A549 (cell line): ENCODE results near the gene UNC5C. TPM values are rescaled to one million over a fixed set of nuclear protein-coding genes. Genes with fewer than 3 reads are reported as not detected.

Experiments
- ATAC-seq, 2 experiments: fragments of 200-7000 bp in 1 of 2; fragments of >200 bp in 1 of 2; cut with Nextera tagmentation in 1 of 2; cut with Tn5 transposase in 1 of 2; 3 replicates each; pipeline versions ENCODE4 v1.8.0 to v1.9.1; 2018 to 2020; ENCODE audit warnings: mild to moderate bottlenecking in 1 of 2, moderate library complexity in 1 of 2
- CTCF ChIA-PET: fragments of 300-600 bp; sonication (Branson Sonifier 250); formaldehyde crosslinking; extraction: SDS; loops from one replicate; lab custom pipeline; 2021; ENCODE audit warnings: antibody characterized with exemption, inconsistent platforms; lab: Yijun Ruan, JAX
- POLR2A ChIA-PET: fragments of 350-600 bp; formaldehyde crosslinking; extraction: SDS; loops from one replicate; lab custom pipeline; 2021; ENCODE audit warnings: antibody characterized with exemption, inconsistent platforms; lab: Yijun Ruan, JAX
- DNase-seq, 2 experiments: peaks; one replicate each; pipeline versions ENCODE4 v3.0.0 to v3.0.0-alpha.2; 2011 to 2016; ENCODE audit warnings: low read depth in 1 of 2, low spot score in 1 of 2
- FAIRE-seq: peaks from 2 replicates; lab custom pipeline; 2011; peaks lifted over from hg19 to GRCh38; lab: Jason Lieb, UNC
- H3K27ac ChIP-seq, 2 experiments: fragments of >200 bp; sonication (Bioruptor Twin); formaldehyde crosslinking; 3 replicates each; pipeline ENCODE4 v1.5.1; 2016 to 2017
- H3K4me1 ChIP-seq: fragments of >200 bp; sonication (Bioruptor Twin); formaldehyde crosslinking; 3 replicates; pipeline ENCODE4 v1.6.1; 2016
- H3K4me2 ChIP-seq: fragments of >200 bp; sonication (Bioruptor Twin); formaldehyde crosslinking; 3 replicates; pipeline ENCODE4 v1.6.1; 2016
- H3K4me3 ChIP-seq: fragments of >200 bp; sonication (Bioruptor Twin); formaldehyde crosslinking; 3 replicates; pipeline ENCODE4 v1.5.1; 2016
- H3K9me3 ChIP-seq: fragments of >200 bp; sonication (Bioruptor Twin); formaldehyde crosslinking; 3 replicates; pipeline ENCODE4 v1.6.1; 2016
- BHLHE40 ChIP-seq: IDR thresholded peaks from 2 replicates; pipeline ENCODE4 v1.6.1; 2012; ENCODE audit warnings: low read depth, low read length, inconsistent platforms
- CBX8 ChIP-seq: fragments of 200-600 bp; sonication (generic); IDR thresholded peaks from 2 replicates; pipeline ENCODE4 v1.6.1; 2016
- CHD4 ChIP-seq: fragments of 200-600 bp; sonication (generic); IDR thresholded peaks from 2 replicates; pipeline ENCODE4 v1.6.1; 2016; ENCODE audit warnings: antibody characterized with exemption, mild to moderate bottlenecking, borderline replicate concordance
- EP300 ChIP-seq, 2 experiments: fragments of >200 bp; sonication (Bioruptor Twin); formaldehyde crosslinking; IDR thresholded peaks; 2 replicates in 1 of 2; 3 replicates in 1 of 2; pipeline ENCODE4 v1.6.1; 2016 to 2017
- FOXS1 ChIP-seq: fragments of 250-450 bp; sonication (Bioruptor Pico); IDR thresholded peaks from 2 replicates; pipeline ENCODE4 v1.5.0; 2020; ENCODE audit warnings: mild to moderate bottlenecking, moderate library complexity
- HDAC2 ChIP-seq: fragments of 200-600 bp; sonication (generic); IDR thresholded peaks from 2 replicates; pipeline ENCODE4 v1.6.1; 2016
- HOXA7 ChIP-seq: fragments of 250-450 bp; sonication (Bioruptor Pico); IDR thresholded peaks from 2 replicates; pipeline ENCODE4 v1.5.0; 2020; ENCODE audit warnings: mild to moderate bottlenecking, moderate library complexity
- HOXB13 ChIP-seq: fragments of 250-450 bp; sonication (Bioruptor Pico); IDR thresholded peaks from 2 replicates; pipeline ENCODE4 v1.5.0; 2020; ENCODE audit warnings: low read depth, mild to moderate bottlenecking, moderate library complexity
- KDM1A ChIP-seq: fragments of 200-600 bp; sonication (generic); IDR thresholded peaks from 2 replicates; pipeline ENCODE4 v1.6.1; 2016; ENCODE audit warnings: low read depth, mild to moderate bottlenecking
- KDM5A ChIP-seq: fragments of 200-600 bp; sonication (generic); IDR thresholded peaks from 2 replicates; pipeline ENCODE4 v1.6.1; 2016; ENCODE audit warnings: antibody characterized with exemption, mild to moderate bottlenecking
- MAFK ChIP-seq: fragments of 450-650 bp; IDR thresholded peaks from 2 replicates; pipeline ENCODE4 v1.6.1; 2014; ENCODE audit not compliant: partially characterized antibody
- NPAS2 ChIP-seq: fragments of 250-450 bp; sonication (Bioruptor Pico); IDR thresholded peaks from 2 replicates; pipeline ENCODE4 v1.8.0; 2022; ENCODE audit warnings: mild to moderate bottlenecking, moderate library complexity, borderline replicate concordance
- PHF8 ChIP-seq: fragments of 200-600 bp; sonication (generic); IDR thresholded peaks from 2 replicates; pipeline ENCODE4 v1.6.1; 2016; ENCODE audit warnings: low read depth, mild to moderate bottlenecking, antibody characterized with exemption, moderate library complexity, borderline replicate concordance
- RARB ChIP-seq: fragments of 250-450 bp; sonication (Bioruptor Pico); IDR thresholded peaks from 2 replicates; pipeline ENCODE4 v1.8.0; 2021; ENCODE audit warnings: mild to moderate bottlenecking, moderate library complexity
- RCOR1 ChIP-seq: fragments of 150-350 bp; IDR thresholded peaks from 2 replicates; pipeline ENCODE4 v1.6.1; 2014; ENCODE audit warnings: antibody characterized with exemption, low read length, low read depth
- RNF2 ChIP-seq: fragments of 200-600 bp; sonication (generic); IDR thresholded peaks from 2 replicates; pipeline ENCODE4 v1.6.1; 2016; ENCODE audit warnings: low read depth, mild to moderate bottlenecking, antibody characterized with exemption, moderate library complexity, borderline replicate concordance
- SREBF2 ChIP-seq: fragments of 450-650 bp; IDR thresholded peaks from 2 replicates; pipeline ENCODE4 v1.6.1; 2014; ENCODE audit warnings: mild to moderate bottlenecking, moderate library complexity
- TP53 ChIP-seq: fragments of 250-450 bp; sonication (Bioruptor Pico); IDR thresholded peaks from 2 replicates; pipeline ENCODE4 v1.5.0; 2021; ENCODE audit warnings: mild to moderate bottlenecking, moderate library complexity
- USF2 ChIP-seq: fragments of 450-650 bp; IDR thresholded peaks from 2 replicates; pipeline ENCODE4 v1.6.1; 2014; ENCODE audit warnings: antibody characterized with exemption
- ZFP36 ChIP-seq: fragments of 450-650 bp; IDR thresholded peaks from 2 replicates; pipeline ENCODE4 v1.6.1; 2014; ENCODE audit warnings: borderline replicate concordance; ENCODE audit not compliant: partially characterized antibody
- ZNF302 ChIP-seq: fragments of 250-450 bp; sonication (Bioruptor Pico); IDR thresholded peaks from 2 replicates; pipeline ENCODE4 v1.9.0; 2021; ENCODE audit warnings: inconsistent platforms, mild to moderate bottlenecking, moderate library complexity
- WGBS: methylation state at CpG from one replicate; pipeline ENCODE4 v1.1.6; 2017; ENCODE audit errors: missing lambda C conversion rate; 5-methylcytosine and 5-hydroxymethylcytosine counted together
- polyA plus RNA-seq, 4 experiments: library from polyadenylated mRNA; depleted of rRNA in 3 of 4; stranded (reverse); fragments of >200 nt; fragmentation: RNase III in 1 of 4; extraction: RNeasy Plus Mini Kit Qiagen cat#74134 plus additional on column Dnase treatment in 1 of 4; gene quantifications; 2 replicates in 3 of 4; 3 replicates in 1 of 4; pipeline ENCODE4 v1.2.3, GENCODE V29; 2011 to 2017
- TF ChIP-seq, protein P1 (sequence below): fragments of 150-350 bp; IDR thresholded peaks from 2 replicates; pipeline ENCODE4 v1.6.1; 2014; ENCODE audit warnings: low read depth, mild to moderate bottlenecking, low read length
- TF ChIP-seq, protein P2 (sequence below): fragments of >200 bp; sonication (Bioruptor Twin); formaldehyde crosslinking; IDR thresholded peaks from 2 replicates; pipeline ENCODE4 v1.6.1; 2016
- TF ChIP-seq, protein P3 (sequence below): IDR thresholded peaks from 2 replicates; pipeline ENCODE4 v1.6.1; 2012
- TF ChIP-seq, protein P4 (sequence below): IDR thresholded peaks from 2 replicates; pipeline ENCODE4 v1.6.1; 2012; ENCODE audit warnings: low read depth, borderline replicate concordance
- TF ChIP-seq, protein P5 (sequence below): fragments of 250-450 bp; sonication (Bioruptor Pico); IDR thresholded peaks from 2 replicates; pipeline ENCODE4 v1.5.0; 2020; ENCODE audit warnings: low read depth, mild to moderate bottlenecking, moderate library complexity

Gene UNC5C
- polyA plus RNA-seq, 2 of the 4 experiments (the other 2 are of a cell fraction) = 0.13 TPM; not detected in 1

- DNase-seq (peak; percentile 16 to 34), FAIRE-seq (no peak), ATAC-seq (peak; percentile 39 to 60; a peak in 3 of 6 replicates)
- no peaks in the 10 kb centered on the region for H3K9me3 ChIP-seq
- TF ChIP-seq SREBF2 (no peak), TP53 (no peak), CHD4 (no peak), RNF2 (no peak), ZFP36 (no peak), HOXA7 (CRISPR knock-in tag) (no peak)
- TF ChIP-seq, protein P1, sequence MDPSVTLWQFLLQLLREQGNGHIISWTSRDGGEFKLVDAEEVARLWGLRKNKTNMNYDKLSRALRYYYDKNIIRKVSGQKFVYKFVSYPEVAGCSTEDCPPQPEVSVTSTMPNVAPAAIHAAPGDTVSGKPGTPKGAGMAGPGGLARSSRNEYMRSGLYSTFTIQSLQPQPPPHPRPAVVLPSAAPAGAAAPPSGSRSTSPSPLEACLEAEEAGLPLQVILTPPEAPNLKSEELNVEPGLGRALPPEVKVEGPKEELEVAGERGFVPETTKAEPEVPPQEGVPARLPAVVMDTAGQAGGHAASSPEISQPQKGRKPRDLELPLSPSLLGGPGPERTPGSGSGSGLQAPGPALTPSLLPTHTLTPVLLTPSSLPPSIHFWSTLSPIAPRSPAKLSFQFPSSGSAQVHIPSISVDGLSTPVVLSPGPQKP = no peak
- TF ChIP-seq, protein P2, sequence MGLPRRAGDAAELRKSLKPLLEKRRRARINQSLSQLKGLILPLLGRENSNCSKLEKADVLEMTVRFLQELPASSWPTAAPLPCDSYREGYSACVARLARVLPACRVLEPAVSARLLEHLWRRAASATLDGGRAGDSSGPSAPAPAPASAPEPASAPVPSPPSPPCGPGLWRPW = no peak
- H3K4me3 ChIP-seq = no peak overlapping the region
- ChIA-PET CTCF (no interaction called here), POLR2A (no interaction called here)
- peak overlapping the region; percentile 46 for H3K4me2 ChIP-seq
- WGBS = under 1% methylated on average over 6 of the region's 6 CpGs
- no peak overlapping the region for H3K27ac ChIP-seq
- peaks cover 7% of the 10 kb centered on the region; the same call in 2 of the 3 replicates for H3K4me1 ChIP-seq
Observed at GRCh38 chr4:95465010-95465409, 83.8 kb downstream of the UNC5C start.

- Histone ChIP-seq H3K4me2 (no peak overlapping the region), H3K4me1 (peaks cover 7% of the 10 kb centered on the region; the same call in 2 of the 3 replicates), H3K4me3 (no peak overlapping the region), H3K27ac (no peak overlapping the region), H3K9me3 (no peaks in the 10 kb centered on the region)
- ChIA-PET POLR2A (no interaction called here), CTCF (no interaction called here)
- TF ChIP-seq NPAS2 (CRISPR knock-in tag) (no peak), BHLHE40 (no peak), FOXS1 (CRISPR knock-in tag) (no peak), EP300 (IDR thresholded peaks at IDR 0.05) (no peak), CHD4 (no peak), CBX8 (no peak)
- 89% methylated on average over 6 of the region's 8 CpGs for WGBS
- DNase-seq = no peak
- no peak for ATAC-seq
- FAIRE-seq = no peak
Observed at GRCh38 chr4:95462921-95463320, 85.9 kb downstream of the UNC5C start.

- TF ChIP-seq USF2 = no peak
- TF ChIP-seq RCOR1 = no peak
- Histone ChIP-seq H3K4me3 (no peak overlapping the region), H3K4me2 (no peak overlapping the region), H3K4me1 (no peaks in the 10 kb centered on the region), H3K9me3 (no peaks in the 10 kb centered on the region), H3K27ac (no peak overlapping the region)
- ChIA-PET CTCF (no interaction called here), POLR2A (no interaction called here)
- FAIRE-seq = no peak
- DNase-seq = no peak
- WGBS = 81% methylated on average over 4 of the region's 4 CpGs
- ATAC-seq = no peak
Observed at GRCh38 chr4:95457353-95457752, 91.4 kb downstream of the UNC5C start.

- H3K4me3 ChIP-seq = no peak overlapping the region
- ChIA-PET CTCF (no interaction called here), POLR2A (no interaction called here)
- no peak overlapping the region for H3K27ac ChIP-seq
- no peak for ATAC-seq
- 88% methylated on average over 2 of the region's 2 CpGs for WGBS
- H3K4me2 ChIP-seq = no peak overlapping the region
- H3K9me3 ChIP-seq = no peaks in the 10 kb centered on the region
- H3K4me1 ChIP-seq = no peaks in the 10 kb centered on the region
- FAIRE-seq = no peak
- no peak for DNase-seq
- TF ChIP-seq HDAC2 (no peak), PHF8 (no peak), TP53 (no peak), KDM5A (no peak), KDM1A (no peak), HOXA7 (CRISPR knock-in tag) (no peak), BHLHE40 (no peak), ZNF302 (CRISPR knock-in tag) (no peak), RARB (CRISPR knock-in tag) (no peak), MAFK (no peak), HOXB13 (CRISPR knock-in tag) (no peak), RCOR1 (no peak), ZFP36 (no peak)
- TF ChIP-seq, protein P3, sequence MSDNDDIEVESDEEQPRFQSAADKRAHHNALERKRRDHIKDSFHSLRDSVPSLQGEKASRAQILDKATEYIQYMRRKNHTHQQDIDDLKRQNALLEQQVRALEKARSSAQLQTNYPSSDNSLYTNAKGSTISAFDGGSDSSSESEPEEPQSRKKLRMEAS = no peak
- TF ChIP-seq, protein P4, sequence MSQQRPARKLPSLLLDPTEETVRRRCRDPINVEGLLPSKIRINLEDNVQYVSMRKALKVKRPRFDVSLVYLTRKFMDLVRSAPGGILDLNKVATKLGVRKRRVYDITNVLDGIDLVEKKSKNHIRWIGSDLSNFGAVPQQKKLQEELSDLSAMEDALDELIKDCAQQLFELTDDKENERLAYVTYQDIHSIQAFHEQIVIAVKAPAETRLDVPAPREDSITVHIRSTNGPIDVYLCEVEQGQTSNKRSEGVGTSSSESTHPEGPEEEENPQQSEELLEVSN = no peak
- TF ChIP-seq, protein P1 = no peak
- TF ChIP-seq, protein P5, sequence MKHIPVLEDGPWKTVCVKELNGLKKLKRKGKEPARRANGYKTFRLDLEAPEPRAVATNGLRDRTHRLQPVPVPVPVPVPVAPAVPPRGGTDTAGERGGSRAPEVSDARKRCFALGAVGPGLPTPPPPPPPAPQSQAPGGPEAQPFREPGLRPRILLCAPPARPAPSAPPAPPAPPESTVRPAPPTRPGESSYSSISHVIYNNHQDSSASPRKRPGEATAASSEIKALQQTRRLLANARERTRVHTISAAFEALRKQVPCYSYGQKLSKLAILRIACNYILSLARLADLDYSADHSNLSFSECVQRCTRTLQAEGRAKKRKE (CRISPR knock-in tag) = no peak
Observed at GRCh38 chr4:95450294-95450693, 98.5 kb downstream of the UNC5C start.
